Omental fat pad (tissue), 4 donors: ENCODE data around the gene SEC61A1. TPM values are rescaled to one million over a fixed set of nuclear protein-coding genes. Genes with fewer than 3 reads are reported as not detected.

Experiments
- ATAC-seq: fragments of 150-250 bp; one replicate; pipeline ENCODE4 v1.9.1; 2016; ENCODE audit warnings: mild to moderate bottlenecking, moderate library complexity; ENCODE audit not compliant: low FRiP score
- DNase-seq: peaks from one replicate; pipeline ENCODE4 v3.0.0-alpha.2; 2019; ENCODE audit warnings: low spot score
- CTCF ChIP-seq, 3 donors: fragments of 450-650 bp; IDR thresholded peaks; one replicate each; pipeline ENCODE4 v1.5.1; 2016 to 2017; ENCODE audit warnings: antibody characterized with exemption in 3 of 3, mild to moderate bottlenecking in 3 of 3, moderate library complexity in 2 of 3
- total RNA-seq, 4 donors: library from RNA; depleted of rRNA; stranded (reverse); fragments of >200 nt; gene quantifications; one replicate each; pipeline ENCODE4 v1.1.0, GENCODE V29; 2016

The SEC61A1 gene
- total RNA-seq, 4 donors from 2014 or later, result 125 to 208 (median 203) TPM

- ATAC-seq (no peak), DNase-seq (no peak)
- no peak for TF ChIP-seq CTCF (IDR thresholded peaks at IDR 0.05)
Observed at GRCh38 chr3:128056258-128056657, 4.0 kb downstream of the SEC61A1 start.

- TF ChIP-seq CTCF (IDR thresholded peaks at IDR 0.05), result no peak
- DNase-seq, result no peak
Observed at GRCh38 chr3:128060473-128061381, 8.5 kb downstream of the SEC61A1 start.

GRCh38 chr3:128062033-128062745, 10.0 kb downstream of the SEC61A1 start:
- no peak for DNase-seq
- no peak for TF ChIP-seq CTCF (IDR thresholded peaks at IDR 0.05)
- no peak for ATAC-seq

More at GRCh38 chr3:128060473-128061381, 8.5 kb downstream of the SEC61A1 start:
- ATAC-seq, result no peak

GRCh38 chr3:128063865-128064264, 11.6 kb downstream of the SEC61A1 start:
- ATAC-seq, result no peak
- no peak for DNase-seq

GRCh38 chr3:128064962-128065361, 12.7 kb downstream of the SEC61A1 start:
- DNase-seq, result no peak
- no peak for ATAC-seq
- no peak for TF ChIP-seq CTCF (IDR thresholded peaks at IDR 0.05)

More at GRCh38 chr3:128063865-128064264, 11.6 kb downstream of the SEC61A1 start:
- TF ChIP-seq CTCF (IDR thresholded peaks at IDR 0.05), result no peak

GRCh38 chr3:128066114-128066513, 13.9 kb downstream of the SEC61A1 start:
- no peak for TF ChIP-seq CTCF (IDR thresholded peaks at IDR 0.05)
- no peak for ATAC-seq
- no peak for DNase-seq
